ENCODE data around the gene HDAC4. TPM values are rescaled to one million over a fixed set of nuclear protein-coding genes. Genes with fewer than 3 reads are reported as not detected.

The HDAC4 gene
- total and polyA plus RNA-seq, 2 of the 8 experiments (the other 6 are each of a cell fraction or from before 2014, with no cell fraction given): 15.4 to 31.5 TPM

- POLR2A ChIA-PET (ENCODE audit: partially characterized antibody): interaction anchor here (1.4 kb wide), 1 partner anchor 14 kb away, joined by 3 read pairs; no protein-coding TSS in a partner anchor
- Histone ChIP-seq H3K4me1 (replicated peaks in 1 of 4; ENCODE audit: control insufficient read depth in 3 of 4, insufficient read depth in 4 of 4, low read length in 3 of 4) (peaks cover 0 to 5% (median 1%) of the 10 kb centered on the region in 4 experiments; a peak in 1 of 7 replicates), H2BK5ac (ENCODE audit: low read depth, low read length) (no peak overlapping the region), H3K36me3 (ENCODE audit: control insufficient read depth in 2 of 4, insufficient read depth in 4 of 4, low read length in 3 of 4) (no peaks in the 10 kb centered on the region), H2AK5ac (ENCODE audit: low read depth, low read length) (no peak overlapping the region), H2BK20ac (ENCODE audit: low read length) (no peak overlapping the region), H4K20me1 (replicated peaks in 1 of 2; ENCODE audit: control insufficient read depth in 1 of 2, insufficient read depth in 2 of 2, low read length in 2 of 2) (peaks cover 13 to 14% of the 10 kb centered on the region in 2 experiments), H2BK15ac (ENCODE audit: low read length) (no peak overlapping the region), H3K27ac (ENCODE audit: low read depth, low read length) (no peak overlapping the region), H3K23me2 (ENCODE audit: low read depth, low read length) (0 out of 2 replicates have a peak, but pooled peaks cover 5% of the 10 kb centered on the region), H2BK120ac (replicated peaks; ENCODE audit: low read depth, low read length) (no peak overlapping the region), H3K4ac (replicated peaks; ENCODE audit: insufficient read length, low read depth, low read length) (no peak overlapping the region), H3K79me1 (ENCODE audit: low read depth, low read length) (peaks cover 30% of the 10 kb centered on the region), H3K56ac (replicated peaks; ENCODE audit: insufficient read length, low read depth, low read length) (no peak overlapping the region), H3K79me2 (ENCODE audit: control insufficient read depth in 1 of 2, insufficient read depth in 2 of 2, low read length in 2 of 2) (peaks cover under 1 to 63% of the 10 kb centered on the region in 2 experiments; a peak in 3 of 4 replicates), H3K27me3 (replicated peaks in 1 of 4; ENCODE audit: control insufficient read depth in 3 of 4, extremely low read depth in 1 of 4, insufficient read depth in 3 of 4, low read length in 3 of 4) (no peaks in the 10 kb centered on the region), H3K14ac (ENCODE audit: insufficient read length) (no peak overlapping the region), H3K18ac (ENCODE audit: extremely low read depth, low read length) (no peak overlapping the region), H4K91ac (replicated peaks; ENCODE audit: insufficient read length, low read length) (no peak overlapping the region), H4K5ac (ENCODE audit: insufficient read length, low read depth, low read length) (no peak overlapping the region), H3K4me3 (ENCODE audit: extremely low read depth in 1 of 4, insufficient read depth in 2 of 4, low read depth in 3 of 4, low read length in 4 of 4) (no peak overlapping the region), H3K4me2 (ENCODE audit: insufficient read depth in 1 of 2, low read depth in 2 of 2, low read length in 2 of 2) (no peak overlapping the region), H4K8ac (ENCODE audit: extremely low read depth, insufficient read depth, low read length) (no peak overlapping the region), H3K9ac (replicated peaks in 1 of 4; ENCODE audit: extremely low read depth in 1 of 4, low read depth in 3 of 4, low read length in 3 of 4) (no peak overlapping the region), H2AFZ (ENCODE audit: low read length) (no peak overlapping the region), H2BK12ac (ENCODE audit: low read depth, low read length) (no peak overlapping the region), H3K23ac (ENCODE audit: insufficient read length) (no peak overlapping the region), H3K9me3 (ENCODE audit: insufficient read depth in 2 of 2, low read depth in 1 of 2, low read length in 1 of 2) (no peaks in the 10 kb centered on the region)
- 93% methylated on average over 26 of the region's 27 CpGs; no CpG with 5 or more reads in 1 of the 2 experiments for WGBS, 2 experiments (ENCODE audit: extremely low coverage in 1 of 2, insufficient coverage in 1 of 2, insufficient read length in 1 of 2, insufficient replicate concordance in 2 of 2, low coverage in 1 of 2, low lambda C conversion rate in 2 of 2, missing lambda C conversion rate in 1 of 2)
- DNase-seq (ENCODE audit: low read depth in 1 of 2, low spot score in 2 of 2): no peak
- CTCF ChIA-PET (ENCODE audit: partially characterized antibody): interaction anchor here (1.1 to 6.8 kb wide), 5 partner anchors 10 to 89 kb away, joined by 3 to 44 read pairs (median 4); no protein-coding TSS in a partner anchor
- no peak for FAIRE-seq
- TF ChIP-seq EGR1 (IDR thresholded peaks at IDR 0.05; ENCODE audit: borderline replicate concordance, low read depth, low read length): no peak
- no peak for TF ChIP-seq MAX (IDR thresholded peaks at IDR 0.05)
- no peak for TF ChIP-seq SAP30 (IDR thresholded peaks at IDR 0.05; ENCODE audit: insufficient read depth, insufficient replicate concordance, low read length)
- TF ChIP-seq BCL11A (IDR thresholded peaks at IDR 0.05; ENCODE audit: low read depth in 2 of 2, low read length in 2 of 2): no peak
- no peak for TF ChIP-seq ZNF274 (IDR thresholded peaks at IDR 0.05; ENCODE audit: borderline replicate concordance, extremely low read depth, low read length)
- no peak for TF ChIP-seq RFX5 (IDR thresholded peaks at IDR 0.05; ENCODE audit: borderline replicate concordance, low read depth, low read length)
These were observed 123.3 kb downstream of the HDAC4 start for GRCh38 chr2:239277401-239278085.

All from H1 (cell line).